AG09309 (cell line): Measurements from ENCODE around the gene RASA3.

Source experiments
- DNase-seq: peaks from one replicate; pipeline ENCODE4 v3.0.0-alpha.2; 2010; ENCODE audit warnings: low read depth
- H3K4me3 ChIP-seq: 2 replicates; pipeline ENCODE4 v1.5.1; 2011; ENCODE audit warnings: mild to moderate bottlenecking, low read depth, low read length, moderate library complexity; ENCODE audit not compliant: control insufficient read depth
- TF ChIP-seq, protein P1 (sequence below): IDR thresholded peaks from 2 replicates; pipeline ENCODE4 v1.5.1; 2011; ENCODE audit warnings: mild to moderate bottlenecking, low read depth, low read length, inconsistent platforms; ENCODE audit not compliant: insufficient read depth, control insufficient read depth; ENCODE audit errors: missing control alignments

Gene RASA3

DNA sequence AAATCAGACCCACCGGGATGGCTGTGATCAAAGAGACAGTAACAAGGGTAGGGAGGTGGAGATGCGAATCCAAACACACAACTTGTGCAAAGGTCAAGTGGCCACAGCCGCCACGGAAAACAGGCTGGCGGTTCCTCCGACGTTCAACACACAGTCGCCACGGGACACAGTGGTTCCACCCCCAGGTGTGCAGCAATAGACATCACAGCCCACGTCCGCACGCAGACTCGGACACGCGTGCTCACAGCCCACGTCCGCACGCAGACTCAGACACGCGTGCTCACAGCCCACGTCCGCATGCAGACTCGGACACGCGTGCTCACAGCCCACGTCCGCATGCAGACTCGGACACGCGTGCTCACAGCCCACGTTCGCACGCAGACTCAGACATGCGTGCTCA lies 70.1 kb downstream of the RASA3 start:
- DNase-seq: no peak
- no peak overlapping the region for H3K4me3 ChIP-seq
- TF ChIP-seq, protein P1, sequence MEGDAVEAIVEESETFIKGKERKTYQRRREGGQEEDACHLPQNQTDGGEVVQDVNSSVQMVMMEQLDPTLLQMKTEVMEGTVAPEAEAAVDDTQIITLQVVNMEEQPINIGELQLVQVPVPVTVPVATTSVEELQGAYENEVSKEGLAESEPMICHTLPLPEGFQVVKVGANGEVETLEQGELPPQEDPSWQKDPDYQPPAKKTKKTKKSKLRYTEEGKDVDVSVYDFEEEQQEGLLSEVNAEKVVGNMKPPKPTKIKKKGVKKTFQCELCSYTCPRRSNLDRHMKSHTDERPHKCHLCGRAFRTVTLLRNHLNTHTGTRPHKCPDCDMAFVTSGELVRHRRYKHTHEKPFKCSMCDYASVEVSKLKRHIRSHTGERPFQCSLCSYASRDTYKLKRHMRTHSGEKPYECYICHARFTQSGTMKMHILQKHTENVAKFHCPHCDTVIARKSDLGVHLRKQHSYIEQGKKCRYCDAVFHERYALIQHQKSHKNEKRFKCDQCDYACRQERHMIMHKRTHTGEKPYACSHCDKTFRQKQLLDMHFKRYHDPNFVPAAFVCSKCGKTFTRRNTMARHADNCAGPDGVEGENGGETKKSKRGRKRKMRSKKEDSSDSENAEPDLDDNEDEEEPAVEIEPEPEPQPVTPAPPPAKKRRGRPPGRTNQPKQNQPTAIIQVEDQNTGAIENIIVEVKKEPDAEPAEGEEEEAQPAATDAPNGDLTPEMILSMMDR: no peak

DNA sequence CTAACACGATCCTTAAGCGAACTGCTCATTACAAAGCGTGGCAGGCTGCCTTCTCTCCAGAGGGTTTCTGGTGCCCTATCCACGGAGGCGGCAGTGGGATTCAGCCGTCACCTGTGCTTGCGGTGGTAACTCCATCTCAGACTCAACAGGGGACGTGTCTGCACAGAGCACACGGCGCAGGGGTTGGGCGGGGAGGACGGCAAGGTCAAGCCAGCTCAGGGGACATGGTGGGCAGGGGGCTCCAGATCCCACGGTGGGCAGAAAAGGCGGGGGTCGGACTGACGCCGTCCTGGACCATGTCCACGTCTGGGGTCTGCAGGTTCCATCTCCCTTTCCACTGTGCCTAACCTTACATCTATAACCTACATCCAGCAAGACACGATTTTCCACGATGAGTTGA lies 70.7 kb downstream of the RASA3 start:
- H3K4me3 ChIP-seq: no peak overlapping the region
- TF ChIP-seq, protein P1: no peak
- DNase-seq: no peak

DNA sequence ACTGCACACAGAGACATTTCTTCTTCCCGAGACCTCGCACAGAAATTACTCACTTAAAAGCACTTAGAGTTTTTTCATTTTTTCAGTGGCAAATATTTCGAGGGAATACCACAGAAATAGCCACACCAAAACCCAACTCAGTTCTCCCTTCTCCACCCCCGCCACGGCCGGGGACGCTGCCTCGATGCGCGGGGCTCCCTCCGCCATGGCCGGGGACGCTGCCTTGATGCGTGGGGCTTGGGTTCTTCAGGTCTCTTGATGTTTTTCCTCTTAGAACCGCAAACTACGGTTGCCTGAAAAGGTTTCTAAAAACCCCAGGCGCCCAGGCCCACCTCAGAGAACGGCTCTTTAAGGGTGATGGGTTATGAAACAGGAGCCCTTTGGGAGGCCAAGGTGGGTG lies 71.4 kb downstream of the RASA3 start:
- H3K4me3 ChIP-seq: no peak overlapping the region
- DNase-seq: no peak
- TF ChIP-seq, protein P1: no peak

DNA sequence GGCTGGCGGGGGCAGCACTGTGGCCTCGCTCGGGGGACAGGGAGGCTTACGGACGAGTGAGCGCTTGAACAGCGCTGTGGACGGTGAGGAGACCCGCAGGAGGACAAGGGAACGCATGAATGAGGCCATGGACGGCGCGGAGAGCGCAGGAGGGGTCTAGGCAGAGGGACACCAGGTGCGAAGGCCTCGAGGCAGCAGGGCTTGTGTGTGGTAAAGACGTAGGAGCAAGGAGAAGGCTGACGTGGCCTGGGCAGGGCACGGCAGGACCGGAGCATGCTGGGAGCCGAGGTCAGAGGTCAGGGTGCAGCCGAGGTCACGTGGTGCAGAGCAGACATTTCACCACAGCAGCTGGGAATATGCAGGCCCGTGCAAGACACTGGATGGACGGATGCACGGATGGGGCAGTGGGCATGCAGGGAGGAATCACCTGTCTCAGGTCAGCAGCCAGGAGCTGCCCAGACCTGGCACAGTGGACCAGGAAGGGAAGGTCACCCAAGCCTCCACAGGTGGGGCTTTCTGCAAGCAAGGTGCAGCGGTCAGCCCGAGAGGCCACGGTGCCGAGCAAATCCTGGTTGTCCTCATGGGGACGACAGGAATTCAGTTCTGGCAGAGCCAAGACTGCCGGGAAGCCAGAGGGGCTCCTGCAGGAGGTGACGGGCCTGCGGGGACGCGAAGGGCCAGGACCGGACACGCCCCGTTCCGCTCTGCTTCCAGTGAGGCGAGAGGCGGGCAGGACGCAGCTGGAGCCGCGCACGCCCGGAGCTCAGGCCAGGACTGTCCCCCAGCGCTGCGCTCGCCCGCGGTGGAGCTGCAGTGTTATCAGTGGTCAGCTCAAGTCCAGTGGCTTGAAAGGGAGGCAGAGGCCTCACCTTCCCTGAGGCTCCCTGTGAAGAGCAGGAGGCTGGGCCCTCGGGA lies 72.2 kb downstream of the RASA3 start:
- no peak for DNase-seq
- TF ChIP-seq, protein P1: no peak
- no peak overlapping the region for H3K4me3 ChIP-seq

DNA sequence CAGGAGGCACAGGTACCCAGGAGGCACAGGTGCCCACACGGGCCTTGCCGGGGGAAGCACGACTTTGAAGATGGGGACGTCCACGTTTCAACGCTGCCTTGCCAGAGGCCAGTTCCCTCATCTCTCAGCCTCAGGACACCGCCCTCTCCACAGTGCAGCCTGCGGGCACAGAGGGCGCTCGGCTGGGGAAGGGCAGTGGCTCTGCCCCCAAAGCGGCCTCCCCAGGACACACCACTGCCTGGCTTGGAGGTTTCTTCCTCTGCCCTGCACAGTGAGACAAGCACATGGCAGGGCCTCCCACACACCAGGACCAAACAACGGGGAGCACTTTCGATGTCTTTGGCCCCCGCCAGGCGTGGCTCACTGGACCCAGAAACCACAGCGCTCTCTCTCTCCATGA lies 73.0 kb downstream of the RASA3 start:
- no peak overlapping the region for H3K4me3 ChIP-seq
- TF ChIP-seq, protein P1: no peak
- DNase-seq: no peak

DNA sequence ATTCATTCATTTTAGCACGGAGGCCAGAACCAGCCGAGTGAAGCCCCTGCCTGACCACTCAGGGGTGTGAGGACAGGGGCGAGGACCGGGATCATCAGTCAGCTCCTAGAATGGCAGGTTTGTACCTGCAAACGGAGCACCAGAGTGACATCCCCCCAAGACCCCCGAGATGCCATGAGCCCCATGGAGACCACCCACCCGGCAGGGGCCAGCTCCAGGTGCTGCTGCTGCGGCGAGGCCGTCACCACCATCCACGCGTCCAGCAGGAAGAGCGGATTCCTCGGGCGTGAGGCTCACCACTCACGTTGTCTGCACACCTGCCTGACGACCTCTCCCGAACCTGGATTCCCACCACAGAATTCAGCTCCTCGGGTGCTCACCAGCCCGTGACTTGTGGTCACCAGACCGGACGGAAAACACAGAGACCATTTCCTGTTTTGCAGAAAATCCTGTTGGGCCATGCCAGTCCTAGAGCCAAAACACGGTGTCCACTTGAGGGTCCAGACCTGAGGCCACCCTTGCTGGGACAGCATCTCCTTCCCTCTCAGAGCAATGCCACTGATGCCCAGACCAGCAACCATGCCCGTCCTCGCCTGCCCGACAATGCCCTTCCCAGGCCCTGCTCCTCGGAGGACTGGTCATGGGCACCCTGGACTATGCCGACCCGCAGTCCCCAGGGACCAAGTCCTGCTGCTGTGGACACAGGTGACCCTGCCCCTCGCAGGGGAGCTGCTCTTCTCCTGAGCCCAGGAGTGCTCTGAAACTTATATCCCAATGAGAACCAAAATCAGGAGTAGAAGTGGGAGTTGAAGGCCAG lies 74.2 kb downstream of the RASA3 start:
- TF ChIP-seq, protein P1: no peak
- no peak overlapping the region for H3K4me3 ChIP-seq
- no peak for DNase-seq
